Kidney (tissue), 14 donors: ENCODE measurements around the gene LGALS9. TPM values are rescaled to one million over a fixed set of nuclear protein-coding genes. Genes with fewer than 3 reads are reported as not detected.

Experiments
- DNase-seq, 5 donors: peaks; one replicate each; pipeline ENCODE4 v3.0.0-alpha.2; 2013 to 2020
- FAIRE-seq: peaks from 2 replicates; lab custom pipeline; 2012; peaks lifted over from hg19 to GRCh38; lab: Jason Lieb, UNC
- H3K27ac ChIP-seq, 2 donors: one replicate each; pipeline ENCODE4 v1.7.0; 2013; ENCODE audit warnings: low read depth in 2 of 2, low read length in 2 of 2, inconsistent platforms in 1 of 2
- H3K27me3 ChIP-seq: one replicate; pipeline ENCODE4 v1.7.1; 2013; ENCODE audit warnings: low read length, inconsistent platforms; ENCODE audit not compliant: control insufficient read depth, insufficient read depth
- H3K36me3 ChIP-seq, 3 donors: one replicate each; pipeline versions ENCODE4 v1.7.0 to v1.7.1; 2013; ENCODE audit warnings: low read length in 3 of 3, control low read depth in 1 of 3, inconsistent platforms in 1 of 3; ENCODE audit not compliant: insufficient read depth in 3 of 3, control insufficient read depth in 2 of 3
- H3K4me1 ChIP-seq, 3 donors: one replicate each; pipeline versions ENCODE4 v1.7.0 to v1.7.1; 2013; ENCODE audit warnings: low read length in 3 of 3, inconsistent platforms in 1 of 3, low read depth in 1 of 3; ENCODE audit not compliant: control insufficient read depth in 2 of 3, insufficient read depth in 2 of 3
- H3K4me3 ChIP-seq, 3 donors: one replicate each; pipeline versions ENCODE4 v1.7.0 to v1.8.1; 2013; ENCODE audit warnings: low read length in 3 of 3, control low read depth in 1 of 3, inconsistent platforms in 1 of 3
- H3K9ac ChIP-seq, 3 donors: one replicate each; pipeline versions ENCODE4 v1.7.0 to v1.7.1; 2013; ENCODE audit warnings: low read length in 3 of 3, control low read depth in 1 of 3, inconsistent platforms in 1 of 3
- H3K9me3 ChIP-seq, 3 donors: one replicate each; pipeline versions ENCODE4 v1.7.0 to v1.7.1; 2013; ENCODE audit warnings: low read length in 3 of 3, control low read depth in 1 of 3, inconsistent platforms in 1 of 3; ENCODE audit not compliant: control insufficient read depth in 2 of 3, insufficient read depth in 1 of 3
- CTCF ChIP-seq: IDR thresholded peaks from 3 replicates; pipeline ENCODE4 v1.5.1; 2012; ENCODE audit warnings: mild to moderate bottlenecking, moderate library complexity, borderline replicate concordance; ENCODE audit not compliant: insufficient read depth; ENCODE audit errors: extremely low read depth
- intact Hi-C: fragments of 100-400 bp; cut with DNase I; formaldehyde crosslinking; loops from one replicate; pipeline ENCODE4 v1.11.1; 2022
- polyA plus RNA-seq: library from polyadenylated mRNA; stranded (reverse); fragments of 350-450 nt; fragmentation: Illumina TruSeq; extraction: RNeasy Lipid Tissue Mini Kit (QIAGEN cat#74804); gene quantifications from one replicate; pipeline ENCODE4 v1.2.3, GENCODE V29; 2014; ENCODE audit warnings: low read depth, low replicate concordance; ENCODE audit not compliant: insufficient read depth
- total RNA-seq: library from RNA; stranded (reverse); fragmentation: NEBNext Ultra II Directional; extraction: Animal tissue kit (Norgen Biotek cat#: 25700); gene quantifications from one replicate; pipeline ENCODE4 v1.2.1, GENCODE V29; 2021
- donor health status: control.
- donor health status: control.
- donor health status: control.
- donor health status: control.
- donor health status: control.
- donor health status: DM: yes; HTN: yes; CAD: no.
- donor health status: Normal renal cell carcinoma (clear cell type).

Gene LGALS9
- total and polyA plus RNA-seq, 2 donors from 2014 or later: 16.4 to 50.8 TPM

- Histone ChIP-seq H3K36me3 (peaks cover 2 to 17% (median 7%) of the 10 kb centered on the region in 3 donors), H3K9ac (no peak overlapping the region), H3K4me3 (no peak overlapping the region), H3K4me1 (no peaks in the 10 kb centered on the region), H3K27me3 (no peaks in the 10 kb centered on the region), H3K9me3 (no peaks in the 10 kb centered on the region), H3K27ac (no peak overlapping the region)
- DNase-seq (no peak), FAIRE-seq (no peak)
- intact Hi-C loops: loop anchor here (10.0 kb wide), 1 partner anchor 131 kb away; the partner anchor contains the start of gene KSR1
- no peak for TF ChIP-seq CTCF
These were observed 45.2 kb upstream of the LGALS9 start for GRCh38 chr17:27585792-27586191.

- TF ChIP-seq CTCF: no peak
- peaks cover 2 to 17% (median 7%) of the 10 kb centered on the region in 3 donors for H3K36me3 ChIP-seq
- intact Hi-C loops: loop anchor here (10.0 kb wide), 1 partner anchor 131 kb away; the partner anchor contains the start of gene KSR1
- DNase-seq: no peak
- no peak for FAIRE-seq
- no peak overlapping the region for H3K9ac ChIP-seq
- no peaks in the 10 kb centered on the region for H3K9me3 ChIP-seq
- no peak overlapping the region for H3K27ac ChIP-seq
- no peaks in the 10 kb centered on the region for H3K27me3 ChIP-seq
- H3K4me1 ChIP-seq: no peaks in the 10 kb centered on the region
- H3K4me3 ChIP-seq: no peak overlapping the region
These were observed 44.7 kb upstream of the LGALS9 start for GRCh38 chr17:27586203-27586721.

GRCh38 chr17:27588354-27588753, 42.6 kb upstream of the LGALS9 start:
- H3K4me3 ChIP-seq: no peak overlapping the region
- intact Hi-C loops: loop anchor here (10.0 kb wide), 1 partner anchor 134 kb away; the partner anchor contains the start of gene KSR1
- H3K4me1 ChIP-seq: peaks cover 0 to 6% (median 3%) of the 10 kb centered on the region in 3 donors
- DNase-seq: no peak
- H3K9ac ChIP-seq: no peak overlapping the region
- H3K27ac ChIP-seq: no peak overlapping the region
- no peaks in the 10 kb centered on the region for H3K27me3 ChIP-seq
- TF ChIP-seq CTCF: no peak
- H3K9me3 ChIP-seq: no peaks in the 10 kb centered on the region
- no peak for FAIRE-seq
- H3K36me3 ChIP-seq: peaks cover 0 to 19% (median 7%) of the 10 kb centered on the region in 3 donors

GRCh38 chr17:27590864-27591263, 40.1 kb upstream of the LGALS9 start:
- no peak overlapping the region for H3K4me3 ChIP-seq
- FAIRE-seq (no peak), DNase-seq (no peak)
- peaks cover 0 to 6% (median 3%) of the 10 kb centered on the region in 3 donors for H3K4me1 ChIP-seq
- no peak overlapping the region for H3K9ac ChIP-seq
- intact Hi-C loops: loop anchor here (10.0 kb wide), 1 partner anchor 226 kb away; no protein-coding TSS in a partner anchor
- H3K36me3 ChIP-seq: peaks cover 0 to 20% (median 7%) of the 10 kb centered on the region in 3 donors
- no peak for TF ChIP-seq CTCF
- H3K9me3 ChIP-seq: no peaks in the 10 kb centered on the region
- H3K27me3 ChIP-seq: no peaks in the 10 kb centered on the region
- no peak overlapping the region for H3K27ac ChIP-seq
